Ishikawa (cell line): ENCODE measurements around the gene TRIAP1.

Experiments used
- CEBPB ChIP-seq: IDR thresholded peaks from 2 replicates; pipeline ENCODE4 v1.6.1; 2012
- EGR1 ChIP-seq: IDR thresholded peaks from 2 replicates; pipeline ENCODE4 v1.6.1; 2012
- EP300 ChIP-seq: IDR thresholded peaks from 2 replicates; pipeline ENCODE4 v1.6.1; 2012; ENCODE audit warnings: borderline replicate concordance
- RAD21 ChIP-seq: IDR thresholded peaks from 2 replicates; pipeline ENCODE4 v1.6.1; 2012; ENCODE audit warnings: low read depth
- REST ChIP-seq: IDR thresholded peaks from 2 replicates; pipeline ENCODE4 v1.6.1; 2012; ENCODE audit warnings: low read depth, mild to moderate bottlenecking
- TAF1 ChIP-seq: IDR thresholded peaks from 2 replicates; pipeline ENCODE4 v1.6.1; 2012; ENCODE audit warnings: low read depth, mild to moderate bottlenecking
- TEAD4 ChIP-seq: IDR thresholded peaks from 2 replicates; pipeline ENCODE4 v1.6.1; 2012
- ZBTB7A ChIP-seq: IDR thresholded peaks from 2 replicates; pipeline ENCODE4 v1.6.1; 2012; ENCODE audit warnings: low read depth
- TF ChIP-seq, protein P1 (sequence below): IDR thresholded peaks from 2 replicates; pipeline ENCODE4 v1.6.1; 2012

DNA sequence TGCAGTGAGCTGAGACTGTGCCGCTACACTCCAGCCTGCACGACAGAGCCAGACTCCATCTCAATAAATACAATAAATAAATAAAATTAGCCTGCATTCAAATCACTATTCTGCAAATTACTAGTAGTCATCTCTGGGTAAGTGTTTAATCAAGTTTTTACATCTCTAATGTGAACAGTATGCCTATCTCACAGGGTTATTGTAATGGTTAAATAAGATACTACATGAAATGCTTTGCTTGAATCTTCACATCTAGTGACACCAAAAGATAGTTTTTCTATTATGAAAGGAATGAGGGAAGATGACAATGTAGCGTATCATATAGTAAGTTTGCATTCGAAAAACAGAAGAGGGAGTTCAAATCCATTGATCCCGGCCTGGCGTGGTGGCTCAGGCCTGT is 21.3 kb upstream of the TRIAP1 start:
- TF ChIP-seq EP300 (no peak), REST (no peak), RAD21 (no peak), EGR1 (no peak), ZBTB7A (no peak), TAF1 (no peak), CEBPB (no peak), TEAD4 (no peak)
- TF ChIP-seq, protein P1, sequence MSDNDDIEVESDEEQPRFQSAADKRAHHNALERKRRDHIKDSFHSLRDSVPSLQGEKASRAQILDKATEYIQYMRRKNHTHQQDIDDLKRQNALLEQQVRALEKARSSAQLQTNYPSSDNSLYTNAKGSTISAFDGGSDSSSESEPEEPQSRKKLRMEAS = no peak
